Measurements from ENCODE around the gene MSI2.

DNA sequence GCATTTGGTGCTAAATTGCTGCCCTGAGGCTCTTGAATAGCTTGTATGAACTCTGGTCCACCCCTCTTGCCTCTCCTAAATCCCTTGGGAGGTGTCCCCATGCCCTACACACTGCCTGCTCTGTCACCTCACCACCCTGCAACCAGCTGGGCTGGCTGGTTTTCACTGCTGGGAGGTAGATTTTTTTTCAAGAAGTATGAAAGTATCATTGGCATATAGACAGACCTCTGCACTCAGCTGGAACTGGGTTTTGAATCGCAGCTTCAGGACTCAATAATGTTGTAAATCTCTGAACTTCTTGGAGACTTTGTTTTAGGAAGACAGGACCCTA lies 184.9 kb downstream of the MSI2 start:
- TF ChIP-seq, protein P1, sequence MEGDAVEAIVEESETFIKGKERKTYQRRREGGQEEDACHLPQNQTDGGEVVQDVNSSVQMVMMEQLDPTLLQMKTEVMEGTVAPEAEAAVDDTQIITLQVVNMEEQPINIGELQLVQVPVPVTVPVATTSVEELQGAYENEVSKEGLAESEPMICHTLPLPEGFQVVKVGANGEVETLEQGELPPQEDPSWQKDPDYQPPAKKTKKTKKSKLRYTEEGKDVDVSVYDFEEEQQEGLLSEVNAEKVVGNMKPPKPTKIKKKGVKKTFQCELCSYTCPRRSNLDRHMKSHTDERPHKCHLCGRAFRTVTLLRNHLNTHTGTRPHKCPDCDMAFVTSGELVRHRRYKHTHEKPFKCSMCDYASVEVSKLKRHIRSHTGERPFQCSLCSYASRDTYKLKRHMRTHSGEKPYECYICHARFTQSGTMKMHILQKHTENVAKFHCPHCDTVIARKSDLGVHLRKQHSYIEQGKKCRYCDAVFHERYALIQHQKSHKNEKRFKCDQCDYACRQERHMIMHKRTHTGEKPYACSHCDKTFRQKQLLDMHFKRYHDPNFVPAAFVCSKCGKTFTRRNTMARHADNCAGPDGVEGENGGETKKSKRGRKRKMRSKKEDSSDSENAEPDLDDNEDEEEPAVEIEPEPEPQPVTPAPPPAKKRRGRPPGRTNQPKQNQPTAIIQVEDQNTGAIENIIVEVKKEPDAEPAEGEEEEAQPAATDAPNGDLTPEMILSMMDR (IDR thresholded peaks at IDR 0.05) = no peak
- no peak for TF ChIP-seq POLR2A (IDR thresholded peaks at IDR 0.05)

All from thyroid gland (tissue), 4 donors.